ENCODE measurements around the gene BMAL1.

GRCh38 chr11:13335319-13335718 lies 57.7 kb downstream of the BMAL1 start:
- TF ChIP-seq CTCF (IDR thresholded peaks at IDR 0.05; ENCODE audit: low read depth, low read length, poor library complexity, severe bottlenecking), result peak; percentile 78
- no peak for TF ChIP-seq EZH2phosphoT487 (IDR thresholded peaks at IDR 0.05; ENCODE audit: borderline replicate concordance, low read length)
